Middle frontal gyrus (tissue), 1 donor: ENCODE measurements around the gene LTN1.
A peak's percentile ranks its signal among the peaks of the same experiment; 100 is the strongest.
"Not testable (repeated sequence)": the region's sequence is repeated elsewhere in the genome, so short reads cannot be mapped to it uniquely, and the experiment has no call there.

Experiments
- DNase-seq: peaks from one replicate; pipeline ENCODE4 v3.0.0-alpha.2; 2015; ENCODE audit warnings: low spot score; ENCODE audit errors: extremely low spot score

LTN1 gene, protein sequence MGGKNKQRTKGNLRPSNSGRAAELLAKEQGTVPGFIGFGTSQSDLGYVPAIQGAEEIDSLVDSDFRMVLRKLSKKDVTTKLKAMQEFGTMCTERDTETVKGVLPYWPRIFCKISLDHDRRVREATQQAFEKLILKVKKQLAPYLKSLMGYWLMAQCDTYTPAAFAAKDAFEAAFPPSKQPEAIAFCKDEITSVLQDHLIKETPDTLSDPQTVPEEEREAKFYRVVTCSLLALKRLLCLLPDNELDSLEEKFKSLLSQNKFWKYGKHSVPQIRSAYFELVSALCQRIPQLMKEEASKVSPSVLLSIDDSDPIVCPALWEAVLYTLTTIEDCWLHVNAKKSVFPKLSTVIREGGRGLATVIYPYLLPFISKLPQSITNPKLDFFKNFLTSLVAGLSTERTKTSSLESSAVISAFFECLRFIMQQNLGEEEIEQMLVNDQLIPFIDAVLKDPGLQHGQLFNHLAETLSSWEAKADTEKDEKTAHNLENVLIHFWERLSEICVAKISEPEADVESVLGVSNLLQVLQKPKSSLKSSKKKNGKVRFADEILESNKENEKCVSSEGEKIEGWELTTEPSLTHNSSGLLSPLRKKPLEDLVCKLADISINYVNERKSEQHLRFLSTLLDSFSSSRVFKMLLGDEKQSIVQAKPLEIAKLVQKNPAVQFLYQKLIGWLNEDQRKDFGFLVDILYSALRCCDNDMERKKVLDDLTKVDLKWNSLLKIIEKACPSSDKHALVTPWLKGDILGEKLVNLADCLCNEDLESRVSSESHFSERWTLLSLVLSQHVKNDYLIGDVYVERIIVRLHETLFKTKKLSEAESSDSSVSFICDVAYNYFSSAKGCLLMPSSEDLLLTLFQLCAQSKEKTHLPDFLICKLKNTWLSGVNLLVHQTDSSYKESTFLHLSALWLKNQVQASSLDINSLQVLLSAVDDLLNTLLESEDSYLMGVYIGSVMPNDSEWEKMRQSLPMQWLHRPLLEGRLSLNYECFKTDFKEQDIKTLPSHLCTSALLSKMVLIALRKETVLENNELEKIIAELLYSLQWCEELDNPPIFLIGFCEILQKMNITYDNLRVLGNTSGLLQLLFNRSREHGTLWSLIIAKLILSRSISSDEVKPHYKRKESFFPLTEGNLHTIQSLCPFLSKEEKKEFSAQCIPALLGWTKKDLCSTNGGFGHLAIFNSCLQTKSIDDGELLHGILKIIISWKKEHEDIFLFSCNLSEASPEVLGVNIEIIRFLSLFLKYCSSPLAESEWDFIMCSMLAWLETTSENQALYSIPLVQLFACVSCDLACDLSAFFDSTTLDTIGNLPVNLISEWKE (N-terminal part only)

DNA sequence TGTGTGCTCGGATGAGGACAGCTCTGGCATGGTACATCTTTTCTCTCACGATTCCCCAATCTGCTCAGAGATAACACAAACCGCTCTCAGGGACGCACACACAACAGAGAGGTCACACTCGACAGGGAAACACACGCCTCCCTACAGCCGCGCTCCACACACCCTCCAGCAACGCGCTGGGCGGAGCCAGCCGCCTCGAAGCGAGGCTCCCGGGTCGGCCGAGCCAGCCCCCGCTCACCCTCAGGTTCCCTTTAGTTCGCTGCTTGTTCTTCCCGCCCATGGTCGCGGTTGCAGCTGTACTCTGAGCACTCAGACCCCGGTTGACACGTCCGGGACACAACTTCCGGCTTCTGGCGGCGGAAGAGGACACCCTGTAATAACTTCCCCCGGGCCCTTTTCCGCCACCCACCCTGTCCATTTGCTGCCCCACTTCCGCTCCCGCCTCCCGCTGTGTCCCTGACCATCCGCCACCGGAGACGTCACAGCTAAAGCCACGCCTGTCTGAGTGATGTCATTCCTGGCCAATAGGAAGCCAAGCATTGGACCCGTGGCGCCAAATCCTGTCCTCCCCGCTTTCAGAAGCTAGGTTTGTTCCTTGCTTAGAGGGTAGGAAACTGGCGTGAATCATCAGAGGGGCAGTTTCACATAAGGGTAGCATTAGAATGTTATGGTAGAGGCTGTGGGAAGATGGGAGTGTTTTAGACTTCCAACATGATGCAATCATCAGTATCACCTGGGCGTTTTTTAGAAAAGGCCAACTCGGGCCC lies at the start of gene LTN1:
TSS of gene LTN1 (minus strand) at position 352 of the 767 bp plus-strand sequence. CDS start at position 280, 72 bp downstream.
- DNase-seq = peak; percentile 96

DNA sequence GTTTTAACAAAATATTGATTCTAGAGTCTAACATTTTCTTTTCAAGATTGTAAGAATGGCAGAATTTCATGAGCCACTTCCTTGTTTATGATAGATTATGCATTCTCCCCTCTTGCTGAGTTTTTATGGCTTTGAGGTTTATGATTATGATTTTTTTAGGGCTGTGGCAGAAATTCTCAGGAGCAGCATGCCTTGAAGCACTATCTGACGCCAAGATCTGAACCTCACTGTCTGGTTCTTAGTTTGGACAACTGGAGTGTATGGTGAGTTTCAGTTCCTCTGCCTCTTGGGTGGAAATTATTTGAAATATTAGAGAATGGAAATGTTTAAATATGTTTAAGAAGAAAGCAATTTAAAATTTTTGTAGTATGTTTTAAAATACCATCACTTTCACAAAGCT lies 42.0 kb upstream of the LTN1 start:
- no peak for DNase-seq

DNA sequence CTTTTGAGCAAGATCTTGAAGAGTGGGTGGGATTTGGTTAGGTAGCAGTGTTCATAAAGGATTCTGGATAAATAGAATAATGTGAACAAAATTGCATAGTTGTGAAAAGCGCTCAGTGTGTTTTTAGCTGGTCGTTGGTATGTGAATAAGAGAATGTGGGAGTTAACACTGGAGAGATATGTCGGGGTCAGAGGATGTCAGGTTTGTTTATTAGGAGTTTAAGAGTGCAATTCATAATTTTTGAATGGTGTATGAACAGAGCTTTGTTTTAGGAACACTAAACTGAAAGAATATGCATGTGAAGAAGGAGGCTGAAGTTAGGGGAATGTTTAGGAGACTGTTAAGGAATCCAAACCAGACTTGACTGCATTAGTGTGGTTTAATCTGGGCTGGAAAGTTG lies 41.2 kb upstream of the LTN1 start:
- no peak for DNase-seq

DNA sequence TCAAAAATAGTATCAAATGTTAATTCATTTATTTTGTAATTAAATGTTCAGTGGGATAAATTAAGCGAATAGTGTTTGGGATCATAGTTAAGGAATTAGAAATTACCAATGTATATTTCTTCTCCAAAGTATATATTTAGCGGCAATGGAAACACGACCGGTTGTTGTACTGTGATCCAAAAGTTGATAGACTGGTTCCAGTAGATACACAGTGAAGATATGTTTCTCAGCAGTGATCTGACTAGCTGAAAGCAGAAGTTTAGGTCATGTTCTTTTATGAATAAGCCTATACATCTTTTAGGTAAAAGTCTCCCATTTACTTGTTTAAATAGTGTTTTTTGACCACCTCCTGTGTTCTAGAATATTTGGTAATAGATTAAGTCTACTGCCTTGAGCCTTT lies 40.6 kb upstream of the LTN1 start:
- no peak for DNase-seq

DNA sequence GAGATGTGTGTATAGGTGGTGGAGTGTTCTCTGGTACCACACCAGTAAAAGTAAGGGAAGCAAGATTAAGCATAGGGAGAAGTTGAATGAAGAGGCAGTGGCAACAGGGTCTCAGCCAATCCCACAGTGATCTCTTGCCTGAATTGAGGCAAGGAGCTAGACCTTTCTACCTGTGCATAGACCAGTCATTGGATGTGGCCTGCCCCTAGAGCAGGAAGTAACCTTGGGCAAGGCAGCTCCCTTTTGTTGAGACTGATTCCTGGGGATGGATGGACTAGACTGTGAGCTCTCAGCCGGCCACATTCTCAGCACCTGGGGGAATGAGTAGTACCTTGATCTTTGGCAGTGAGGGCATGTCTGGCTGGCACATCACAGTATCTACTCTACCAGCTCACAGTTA lies 38.2 kb upstream of the LTN1 start:
- no peak for DNase-seq

DNA sequence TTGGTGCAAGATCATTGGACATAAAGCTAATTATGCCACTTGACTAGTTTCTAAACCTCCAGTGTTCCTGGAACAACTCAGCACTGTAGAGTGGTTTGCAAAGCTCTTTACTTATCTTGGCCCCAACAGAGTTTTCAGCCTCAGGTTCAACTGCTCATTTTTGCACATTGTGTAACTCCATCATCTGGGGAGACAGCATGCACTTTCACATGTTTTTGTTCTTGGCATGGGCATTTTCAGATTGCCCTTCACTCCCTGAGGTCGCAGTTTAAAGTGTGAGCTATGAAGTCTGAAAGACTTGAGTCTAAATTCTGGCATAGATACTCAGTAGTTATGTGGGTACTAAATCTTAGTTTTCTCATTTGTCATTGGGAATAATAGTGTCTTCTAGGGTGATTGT lies 36.8 kb upstream of the LTN1 start:
- no peak for DNase-seq

DNA sequence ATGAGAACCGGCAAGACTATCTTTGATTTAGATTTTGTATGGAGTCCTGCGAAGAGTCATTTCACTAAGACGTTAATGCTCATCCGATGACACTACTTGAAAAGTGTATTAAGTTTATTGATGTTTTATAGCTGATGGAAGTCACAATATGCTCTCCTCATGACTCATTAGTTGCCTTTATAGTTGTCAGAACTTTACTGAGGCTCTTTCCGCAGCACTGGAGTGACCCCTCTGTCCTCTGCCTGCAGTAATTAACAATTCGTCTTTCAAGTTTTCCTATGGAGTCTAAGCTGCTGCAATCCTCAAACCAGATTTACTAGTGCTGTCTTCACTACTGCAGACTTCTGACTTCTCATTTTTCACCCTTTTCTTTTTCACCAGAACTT lies 32.6 kb upstream of the LTN1 start:
- no peak for DNase-seq

DNA sequence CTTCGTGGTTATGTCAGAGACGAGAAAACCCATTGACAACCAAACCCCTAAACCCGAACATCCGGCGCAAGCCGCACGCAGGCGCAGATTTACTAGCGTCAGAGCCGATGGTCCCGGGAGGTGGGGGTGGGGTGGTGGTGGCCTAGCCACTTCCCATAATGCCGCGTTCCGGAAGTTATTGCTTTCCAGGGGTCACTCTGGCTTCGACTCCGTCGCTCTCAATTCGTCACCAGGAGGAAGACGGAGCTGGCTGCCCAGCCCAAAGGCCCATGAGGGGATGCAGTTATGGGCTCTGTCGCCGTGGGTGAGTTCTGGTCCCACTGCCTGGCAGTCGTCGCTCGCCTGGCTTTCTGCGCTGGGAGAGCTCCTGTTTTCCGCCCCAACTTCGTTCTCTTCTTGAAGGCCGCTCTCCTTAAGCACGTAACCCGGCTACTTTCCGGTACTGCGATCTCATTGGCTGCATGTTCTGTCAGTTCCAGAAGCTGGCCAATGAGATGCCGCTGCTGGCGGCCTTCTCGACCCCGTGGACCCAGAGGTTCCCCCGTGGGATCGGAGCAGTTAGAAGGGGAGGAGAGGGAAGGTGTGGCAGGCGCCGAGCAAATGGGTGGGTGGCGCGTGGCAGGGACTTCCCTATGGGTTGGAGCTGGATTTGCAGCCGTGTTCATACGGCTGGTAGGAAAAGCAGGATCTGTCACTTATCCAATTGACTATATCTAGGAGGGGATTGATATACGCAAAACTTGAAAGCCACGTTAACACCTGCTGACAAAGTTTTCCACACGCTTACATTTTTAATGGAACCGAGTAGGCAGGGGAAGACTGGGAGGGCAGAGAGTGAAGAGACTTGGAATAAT lies 32.0 kb upstream of the LTN1 start, which contains the start of gene USP16:
TSS of gene USP16 (plus strand) at position 195 of the 854 bp plus-strand sequence. CDS start 3,246 bp downstream, outside the sequence.
- peak; percentile 96 for DNase-seq

DNA sequence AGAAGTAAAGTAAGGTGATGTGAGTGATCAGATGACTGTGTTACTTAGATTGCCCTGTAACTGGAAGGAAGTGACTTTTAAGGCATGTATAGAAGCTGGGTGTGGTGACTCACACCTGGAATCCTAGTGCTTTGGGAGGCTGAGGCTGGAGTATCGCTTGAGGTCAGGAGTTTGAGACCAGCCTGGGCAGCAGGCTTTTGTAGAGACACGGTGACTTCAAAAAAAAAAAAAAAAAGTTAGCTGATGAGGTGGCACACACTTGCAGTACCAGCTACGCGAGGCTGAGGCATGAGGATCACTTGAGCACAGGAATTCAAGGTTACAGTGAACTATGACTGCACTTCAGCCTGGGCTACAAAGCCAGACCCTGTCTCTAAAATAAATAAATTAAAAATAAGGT lies 29.5 kb upstream of the LTN1 start:
- DNase-seq = no peak

DNA sequence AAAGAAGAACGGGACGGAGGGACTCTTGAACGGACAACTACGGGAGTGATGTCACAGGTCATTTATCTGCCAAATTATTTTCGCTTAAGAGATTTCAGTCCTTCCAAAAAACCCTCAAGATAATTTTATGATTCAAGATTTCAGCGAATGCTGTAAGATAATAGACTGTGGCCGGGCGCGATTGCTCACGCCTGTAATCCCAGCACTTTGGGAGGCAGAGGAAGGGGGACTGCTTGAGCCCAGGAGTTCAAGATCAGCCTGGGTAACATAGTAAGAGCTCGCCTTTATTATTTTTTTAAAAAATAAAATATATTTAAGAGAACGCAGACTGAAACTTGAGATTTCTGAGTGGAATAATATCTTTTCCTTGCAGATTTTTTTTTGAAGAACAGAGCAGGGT lies 25.9 kb upstream of the LTN1 start:
- no peak for DNase-seq

DNA sequence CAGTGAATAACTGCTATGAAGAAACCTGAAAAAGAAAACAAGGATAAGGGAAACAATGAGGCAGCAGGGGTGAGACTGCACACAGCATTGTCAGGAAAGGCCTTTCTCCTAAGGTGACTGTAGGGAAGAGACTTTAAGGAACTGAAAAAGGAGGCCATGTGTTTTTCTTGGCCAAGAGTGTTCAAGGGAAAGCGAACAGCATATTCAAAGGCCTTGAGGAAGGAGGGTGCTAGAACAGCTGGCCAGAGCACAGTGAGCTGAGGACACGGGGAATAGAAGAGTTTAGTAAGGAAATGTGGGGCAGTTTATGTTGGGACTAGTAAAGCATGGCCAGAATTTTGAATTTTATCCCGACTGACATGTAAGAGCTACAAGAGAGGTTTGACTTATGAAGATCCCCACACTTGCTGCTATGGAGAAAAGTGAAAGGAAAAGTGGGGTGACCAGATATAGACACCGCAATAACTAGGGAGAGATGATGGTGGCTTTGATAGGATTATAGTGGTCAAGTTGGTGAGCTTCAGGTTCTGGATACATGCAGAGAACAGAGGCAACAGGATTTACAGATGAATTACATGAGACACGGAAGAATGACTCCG lies 25.1 kb upstream of the LTN1 start:
- no peak for DNase-seq

DNA sequence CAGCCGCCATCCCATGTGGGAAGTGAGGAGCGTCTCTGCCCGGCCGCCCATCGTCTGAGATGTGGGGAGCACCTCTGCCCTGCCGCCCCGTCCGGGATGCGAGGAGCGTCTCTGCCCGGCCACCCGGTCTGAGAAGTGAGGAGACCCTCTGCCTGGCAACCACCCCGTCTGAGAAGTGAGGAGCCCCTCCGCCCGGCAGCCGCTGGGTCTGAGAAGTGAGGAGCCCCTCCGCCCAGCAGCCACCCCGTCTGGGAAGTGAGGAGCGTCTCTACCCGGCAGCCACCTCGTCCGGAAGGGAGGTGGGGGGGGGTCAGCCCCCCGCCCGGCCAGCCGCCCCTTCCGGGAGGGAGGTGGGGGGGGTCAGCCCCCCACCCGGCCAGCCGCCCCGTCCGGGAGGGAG lies 18.6 kb upstream of the LTN1 start:
- DNase-seq = not testable (repeated sequence)

DNA sequence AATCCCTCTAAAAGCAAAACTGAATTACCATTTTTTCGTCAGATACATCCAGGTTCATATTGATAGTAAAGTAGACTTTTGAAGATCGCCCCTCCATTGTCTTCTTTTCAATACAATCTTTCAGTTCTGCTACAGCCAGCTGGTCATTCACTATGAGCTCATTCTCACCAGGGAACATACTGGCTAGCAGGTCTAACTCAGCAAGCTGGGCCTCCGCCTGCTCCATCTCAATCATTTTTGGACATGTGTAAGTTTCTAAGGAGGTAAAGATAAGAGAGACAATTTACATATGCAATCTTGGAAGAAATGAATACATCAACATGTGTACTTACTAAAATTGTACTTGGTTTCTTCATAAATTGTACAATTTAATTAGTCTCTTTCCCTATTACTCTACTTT lies 15.7 kb upstream of the LTN1 start:
- DNase-seq = no peak

DNA sequence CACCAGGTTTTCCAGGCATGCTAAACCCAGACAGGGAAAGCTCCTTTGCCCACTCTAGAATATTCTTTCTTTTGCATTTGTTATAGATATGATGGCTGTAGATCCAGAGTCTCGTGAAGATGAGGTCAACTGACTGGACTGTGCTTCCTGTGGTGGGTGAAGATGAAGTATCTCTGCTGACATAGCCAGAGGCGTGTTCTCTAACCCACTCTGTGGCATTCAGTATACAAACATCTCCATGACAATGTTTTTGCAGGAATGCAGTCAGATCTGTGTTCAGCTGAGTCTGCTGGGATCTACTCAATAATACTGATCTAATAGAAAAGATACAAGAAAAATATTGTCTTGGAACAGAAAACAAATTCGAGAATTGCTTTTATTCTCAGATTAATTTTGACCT lies 15.1 kb upstream of the LTN1 start:
- no peak for DNase-seq

DNA sequence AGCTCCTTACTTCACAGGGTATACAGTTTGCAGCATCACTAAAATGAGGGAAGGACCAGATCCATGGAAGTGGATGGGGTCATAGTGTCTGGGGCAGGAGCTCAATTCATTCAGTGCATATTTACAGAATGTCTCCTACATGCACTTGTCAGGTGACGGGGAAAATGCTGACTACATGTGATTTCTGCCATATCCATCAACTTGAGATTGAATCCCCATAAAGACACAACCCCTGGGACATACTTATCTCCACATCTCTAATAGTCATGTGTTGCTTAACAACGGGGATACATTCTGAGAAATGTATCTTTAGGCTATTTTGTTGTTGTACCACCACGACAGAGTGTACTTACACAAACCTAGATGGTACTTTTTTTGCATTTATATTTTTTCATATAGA lies 14.5 kb upstream of the LTN1 start:
- no peak for DNase-seq

DNA sequence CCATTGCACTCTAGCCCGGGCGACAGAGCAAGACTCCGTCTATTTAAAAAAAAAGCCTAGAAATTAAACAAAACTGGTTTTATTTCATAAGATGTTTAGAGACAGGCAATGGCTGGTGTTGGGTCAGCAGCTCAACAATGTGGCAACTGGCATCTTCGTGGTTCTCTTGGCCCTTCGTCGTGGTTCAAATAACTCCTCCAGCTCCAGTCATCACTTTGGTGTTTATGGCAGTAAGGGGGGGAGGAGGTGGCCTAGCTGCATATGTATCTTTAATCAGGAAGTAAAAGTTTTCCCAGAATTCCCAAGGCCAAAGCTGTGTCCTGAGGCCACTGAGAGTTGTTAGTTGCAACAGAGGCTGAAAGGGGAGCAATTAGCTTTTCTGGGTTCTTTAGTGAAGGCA lies 13.0 kb upstream of the LTN1 start:
- DNase-seq = no peak

DNA sequence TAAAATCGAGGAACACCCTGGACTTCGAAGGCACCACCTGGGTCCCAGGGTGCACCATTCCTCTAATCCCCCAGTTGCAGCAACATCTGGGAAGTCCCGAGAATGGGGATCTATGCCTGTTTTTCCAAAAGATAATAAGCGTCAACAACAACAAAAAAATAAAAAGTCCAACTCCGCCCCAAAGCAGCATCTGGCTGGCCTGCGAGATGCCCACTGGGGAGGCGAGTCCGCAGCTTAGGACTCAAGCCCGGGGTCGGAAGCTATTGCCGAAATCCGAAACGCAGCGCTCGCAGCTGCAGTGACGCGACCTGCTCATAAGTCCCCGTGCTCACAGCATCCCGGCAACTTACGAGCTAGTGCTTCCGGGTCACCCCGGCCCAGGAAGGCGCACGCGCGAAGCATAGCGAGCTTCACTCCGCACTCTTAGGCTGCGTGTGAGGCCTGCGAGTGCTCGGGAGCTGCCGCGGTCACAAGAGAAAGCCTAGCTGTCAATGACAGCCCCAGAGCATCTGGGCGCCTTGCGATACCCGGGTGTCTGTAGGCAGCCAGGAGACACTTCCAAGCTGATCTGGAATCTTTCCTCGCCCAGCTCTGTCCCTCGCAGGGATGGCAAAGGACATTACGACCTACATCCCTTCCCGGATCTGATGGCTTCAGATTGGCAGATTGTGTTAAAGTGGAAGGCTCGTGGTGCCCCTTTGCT lies 9.9 kb upstream of the LTN1 start:
- DNase-seq = peak; percentile 98

DNA sequence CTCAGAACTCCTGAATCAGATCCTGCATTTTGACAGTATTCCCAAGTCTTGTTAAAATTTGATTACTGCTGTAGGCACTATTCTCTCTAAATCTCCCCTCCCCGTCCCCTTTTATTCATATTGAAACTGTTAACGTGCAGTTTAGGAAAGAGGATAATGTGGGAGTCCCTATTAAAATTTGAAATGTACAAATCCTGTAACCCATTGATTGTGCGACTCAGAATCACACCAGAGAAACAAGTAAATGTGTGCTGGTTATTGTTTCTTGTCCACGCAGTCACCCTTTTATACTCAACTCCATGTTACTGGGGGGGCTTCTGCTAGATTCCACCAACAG lies 584 bp upstream of the LTN1 start:
- DNase-seq = no peak
